Kidney epithelial cell (primary cell): ENCODE results near the gene NLRP9. TPM values are rescaled to one million over a fixed set of nuclear protein-coding genes. Genes with fewer than 3 reads are reported as not detected.

Experiments used
- DNase-seq: peaks from one replicate; pipeline ENCODE4 v3.0.0-alpha.2; 2010; ENCODE audit warnings: low read depth
- H3K27me3 ChIP-seq: 2 replicates; pipeline ENCODE4 v1.6.0; 2011; ENCODE audit warnings: low read length; ENCODE audit not compliant: control insufficient read depth, insufficient read depth
- H3K36me3 ChIP-seq: 2 replicates; pipeline ENCODE4 v1.5.1; 2011; ENCODE audit warnings: low read length; ENCODE audit not compliant: control insufficient read depth, insufficient read depth
- H3K4me3 ChIP-seq: 2 replicates; pipeline ENCODE4 v1.5.1; 2011; ENCODE audit warnings: low read depth, mild to moderate bottlenecking, control low read depth, low read length
- CTCF ChIP-seq: IDR thresholded peaks from 2 replicates; pipeline ENCODE4 v1.5.1; 2011; ENCODE audit warnings: mild to moderate bottlenecking, moderate library complexity, low read length, control low read depth, inconsistent platforms; ENCODE audit not compliant: insufficient read depth, poor library complexity, severe bottlenecking
- total RNA-seq: library from RNA; depleted of rRNA; stranded (reverse); fragments of >200 nt; gene quantifications from 2 replicates; pipeline ENCODE4 v1.2.3, GENCODE V29; 2015

NLRP9 gene
- total RNA-seq, 1 donor from 2014 or later = not detected

GRCh38 chr19:55658846-55659459, 79.2 kb downstream of the NLRP9 start:
- Histone ChIP-seq H3K4me3 (no peak overlapping the region), H3K36me3 (peaks cover 8% of the 10 kb centered on the region), H3K27me3 (no peaks in the 10 kb centered on the region)
- no peak for TF ChIP-seq CTCF
- DNase-seq = no peak

Other genes with a start within 250 kb of the NLRP9 start
- 0.21 and 0.33 TPM in 2 replicates for gene SSC5D, start 250.0 kb downstream of the NLRP9 start, total RNA-seq
- 0.14 and 0.17 TPM in 2 replicates for gene SBK2, start 201.3 kb downstream of the NLRP9 start, total RNA-seq
- gene SBK3, start 192.9 kb downstream of the NLRP9 start, total RNA-seq = 0.33 TPM in 1 of 2 replicates, not detected in the other
- gene ZNF579, start 157.6 kb downstream of the NLRP9 start, total RNA-seq = 14.4 and 22.0 TPM in 2 replicates
- gene FIZ1, start 138.9 kb downstream of the NLRP9 start, total RNA-seq = 8.4 and 9.4 TPM in 2 replicates
- gene ZNF524, start 138.1 kb downstream of the NLRP9 start, total RNA-seq = 32.7 and 35.0 TPM in 2 replicates
- 5.6 and 7.6 TPM in 2 replicates for gene ZNF865, start 132.8 kb downstream of the NLRP9 start, total RNA-seq
- 3.6 and 6.3 TPM in 2 replicates for gene ZNF784, start 113.8 kb downstream of the NLRP9 start, total RNA-seq
- 10.1 and 10.4 TPM in 2 replicates for gene ZNF580, start 97.4 kb downstream of the NLRP9 start, total RNA-seq
- 36.9 and 41.8 TPM in 2 replicates for gene ZNF581, start 94.8 kb downstream of the NLRP9 start, total RNA-seq
- gene CCDC106, start 90.2 kb downstream of the NLRP9 start, total RNA-seq = 12.0 and 12.2 TPM in 2 replicates
- 153 and 164 TPM in 2 replicates for gene U2AF2, start 83.4 kb downstream of the NLRP9 start, total RNA-seq
- 155 and 186 TPM in 2 replicates for gene EPN1, start 63.2 kb downstream of the NLRP9 start, total RNA-seq
- gene RFPL4A, start 20.7 kb upstream of the NLRP9 start, total RNA-seq = not detected in 2 replicates
- not detected in 2 replicates for gene RFPL4AL1, start 30.7 kb upstream of the NLRP9 start, total RNA-seq
- gene NLRP11, start 93.6 kb upstream of the NLRP9 start, total RNA-seq = not detected in 2 replicates
- gene NLRP4, start 98.1 kb upstream of the NLRP9 start, total RNA-seq = not detected in 2 replicates
- not detected in 2 replicates for gene NLRP13, start 193.9 kb upstream of the NLRP9 start, total RNA-seq
- not detected in 2 replicates for gene NLRP8, start 209.4 kb upstream of the NLRP9 start, total RNA-seq
- gene NLRP5, start 248.4 kb upstream of the NLRP9 start, total RNA-seq = not detected in 2 replicates